GM18868 (cell line): Measurements from ENCODE around the gene NR3C1.

Experiments used
- ATAC-seq: cut with Tn5 transposase; IDR thresholded peaks from one replicate; pipeline ENCODE4 v1.9.1; 2021; ENCODE audit warnings: mild to moderate bottlenecking, moderate library complexity; ENCODE audit not compliant: unreplicated experiment

Gene NR3C1

GRCh38 chr5:143271431-143271830 lies 132.1 kb downstream of the NR3C1 start:
- peak; percentile 52 for ATAC-seq

- no peak for ATAC-seq
Observed at GRCh38 chr5:143268388-143268787, 135.1 kb downstream of the NR3C1 start.

- no peak for ATAC-seq
Observed at GRCh38 chr5:143267186-143267585, 136.3 kb downstream of the NR3C1 start.

- ATAC-seq = no peak
Observed at GRCh38 chr5:143265995-143266394, 137.5 kb downstream of the NR3C1 start.

- no peak for ATAC-seq
Observed at GRCh38 chr5:143263272-143263810, 140.1 kb downstream of the NR3C1 start.

- peak; percentile 88 for ATAC-seq
Observed at GRCh38 chr5:143262393-143263174, 140.9 kb downstream of the NR3C1 start.

- ATAC-seq = no peak
Observed at GRCh38 chr5:143261748-143262392, 141.6 kb downstream of the NR3C1 start.

GRCh38 chr5:143259254-143259605 lies 144.3 kb downstream of the NR3C1 start:
- no peak for ATAC-seq

GRCh38 chr5:143258559-143259253 lies 144.8 kb downstream of the NR3C1 start:
- ATAC-seq = no peak

GRCh38 chr5:143254819-143255218 lies 148.7 kb downstream of the NR3C1 start:
- ATAC-seq = no peak

GRCh38 chr5:143251946-143252345 lies 151.5 kb downstream of the NR3C1 start:
- ATAC-seq = peak; percentile 55

GRCh38 chr5:143251190-143251589 lies 152.3 kb downstream of the NR3C1 start:
- ATAC-seq = peak; percentile 86

GRCh38 chr5:143249851-143250250 lies 153.6 kb downstream of the NR3C1 start:
- no peak for ATAC-seq

- ATAC-seq = no peak
Observed at GRCh38 chr5:143248822-143249579, 154.5 kb downstream of the NR3C1 start.

- no peak for ATAC-seq
Observed at GRCh38 chr5:143248391-143248790, 155.1 kb downstream of the NR3C1 start.

GRCh38 chr5:143247134-143247815 lies 156.2 kb downstream of the NR3C1 start:
- ATAC-seq = no peak

GRCh38 chr5:143245929-143246561 lies 157.4 kb downstream of the NR3C1 start:
- no peak for ATAC-seq

GRCh38 chr5:143244990-143245389 lies 158.5 kb downstream of the NR3C1 start:
- ATAC-seq = no peak

GRCh38 chr5:143244000-143244736 lies 159.3 kb downstream of the NR3C1 start:
- no peak for ATAC-seq
